Panc1 (cell line): ENCODE measurements around the gene KIZ. TPM values are rescaled to one million over a fixed set of nuclear protein-coding genes. Genes with fewer than 3 reads are reported as not detected.

Experiments
- ATAC-seq: fragments of 200-7000 bp; cut with Tn5 transposase; 2 replicates; pipeline ENCODE4 v1.9.1; 2020; ENCODE audit warnings: mild to moderate bottlenecking, moderate library complexity
- Bru-seq: library from RNA; stranded (reverse); fragments of 400-500 nt; gene quantifications from one replicate; lab custom pipeline; 2021; lab: Mats Ljungman, UMichigan
- BruChase-seq, 2 experiments: library from RNA; stranded (reverse); fragments of 400-500 nt; gene quantifications; one replicate each; lab custom pipeline; 2021; lab: Mats Ljungman, UMichigan
- BruUV-seq: library from RNA; stranded (reverse); fragments of 400-500 nt; replicated peaks from 2 replicates; lab custom pipeline; 2021; lab: Mats Ljungman, UMichigan
- CTCF ChIA-PET: fragments of 300-600 bp; sonication (Branson Sonifier 250); formaldehyde crosslinking; loops from one replicate; lab custom pipeline; 2022; ENCODE audit warnings: antibody characterized with exemption; lab: Charles Lee
- POLR2A ChIA-PET: fragments of 300-600 bp; sonication (Branson Sonifier 250); formaldehyde crosslinking; loops from one replicate; lab custom pipeline; 2022; ENCODE audit warnings: antibody characterized with exemption; lab: Charles Lee
- DNase-seq: peaks from one replicate; pipeline ENCODE4 v3.0.0-alpha.2; 2010; ENCODE audit warnings: low read depth, low spot score
- H3K27ac ChIP-seq: 2 replicates; pipeline ENCODE4 v1.5.1; 2011; ENCODE audit warnings: mild to moderate bottlenecking, low read length, inconsistent platforms
- H3K27me3 ChIP-seq: fragments of 200-500 bp; sonication (Bioruptor generic); 2 replicates; pipeline ENCODE4 v1.6.0; 2014; ENCODE audit warnings: low read length, inconsistent platforms; ENCODE audit not compliant: control insufficient read depth, insufficient read depth
- H3K36me3 ChIP-seq: fragments of 200-500 bp; sonication (Bioruptor generic); 2 replicates; pipeline ENCODE4 v1.5.1; 2014; ENCODE audit warnings: inconsistent platforms, mild to moderate bottlenecking, low read length, moderate library complexity; ENCODE audit not compliant: control insufficient read depth, insufficient read depth
- H3K4me1 ChIP-seq: 2 replicates; pipeline ENCODE4 v1.5.1; 2011; ENCODE audit warnings: inconsistent platforms, mild to moderate bottlenecking, low read length, moderate library complexity; ENCODE audit not compliant: control insufficient read depth, insufficient read depth
- H3K4me3 ChIP-seq, 2 experiments: 2 replicates each; pipeline ENCODE4 v1.5.1; 2011 to 2012; ENCODE audit warnings: low read depth in 2 of 2, low read length in 2 of 2, mild to moderate bottlenecking in 2 of 2, inconsistent platforms in 1 of 2, moderate library complexity in 1 of 2
- H3K9me3 ChIP-seq: fragments of 200-500 bp; sonication (Bioruptor generic); 2 replicates; pipeline ENCODE4 v1.5.1; 2014; ENCODE audit warnings: low read depth, mild to moderate bottlenecking, inconsistent platforms, low read length, moderate library complexity; ENCODE audit not compliant: control insufficient read depth, insufficient read depth
- POLR2AphosphoS5 ChIP-seq: IDR thresholded peaks from 2 replicates; pipeline ENCODE4 v1.6.1; 2012; ENCODE audit warnings: mild to moderate bottlenecking, low read depth, low read length, moderate library complexity
- SIN3A ChIP-seq: IDR thresholded peaks from 2 replicates; pipeline ENCODE4 v1.6.1; 2012; ENCODE audit warnings: low read depth, mild to moderate bottlenecking, low read length, moderate library complexity, borderline replicate concordance; ENCODE audit not compliant: insufficient read depth
- TCF7L2 ChIP-seq: IDR thresholded peaks from 2 replicates; pipeline ENCODE4 v1.6.1; 2011; ENCODE audit warnings: mild to moderate bottlenecking, low read depth, low read length, inconsistent platforms
- in situ Hi-C: cut with HindIII; loops from 2 replicates; pipeline ENCODE4 v1.10.0; 2016; ENCODE audit warnings: low sequenced_read_pairs, low pct_unique_long_range_greater_than_20kb
- intact Hi-C: fragments of 100-400 bp; cut with micrococcal nuclease; formaldehyde crosslinking; loops from one replicate; pipeline ENCODE4 v1.10.0; 2022; ENCODE audit not compliant: unreplicated experiment
- long read RNA-seq: library from polyadenylated mRNA; unstranded; transcript quantifications from one replicate; pipeline ENCODE4 v2.0.0, GENCODE V29; 2021; ENCODE audit not compliant: unreplicated experiment
- polyA plus RNA-seq: library from polyadenylated mRNA; unstranded; fragments of >200 nt; gene quantifications from one replicate; pipeline ENCODE4 v1.2.1, GENCODE V29; 2012; ENCODE audit warnings: missing spikeins; ENCODE audit not compliant: insufficient read length
- total RNA-seq: library from RNA; stranded (reverse); gene quantifications from one replicate; pipeline ENCODE4 v1.2.1, GENCODE V29; 2021; ENCODE audit not compliant: unreplicated experiment
- TF ChIP-seq, protein P1 (sequence below), 2 experiments: IDR thresholded peaks; 2 replicates each; pipeline ENCODE4 v1.6.1; 2011 to 2012; ENCODE audit warnings: low read depth in 2 of 2, control low read depth in 1 of 2, low read length in 1 of 2, mild to moderate bottlenecking in 1 of 2, moderate library complexity in 1 of 2; ENCODE audit not compliant: insufficient read depth in 1 of 2
- TF ChIP-seq, protein P2 (sequence below): fragments of 450-650 bp; IDR thresholded peaks from 2 replicates; pipeline ENCODE4 v1.5.1; 2017; ENCODE audit warnings: mild to moderate bottlenecking

KIZ gene, protein sequence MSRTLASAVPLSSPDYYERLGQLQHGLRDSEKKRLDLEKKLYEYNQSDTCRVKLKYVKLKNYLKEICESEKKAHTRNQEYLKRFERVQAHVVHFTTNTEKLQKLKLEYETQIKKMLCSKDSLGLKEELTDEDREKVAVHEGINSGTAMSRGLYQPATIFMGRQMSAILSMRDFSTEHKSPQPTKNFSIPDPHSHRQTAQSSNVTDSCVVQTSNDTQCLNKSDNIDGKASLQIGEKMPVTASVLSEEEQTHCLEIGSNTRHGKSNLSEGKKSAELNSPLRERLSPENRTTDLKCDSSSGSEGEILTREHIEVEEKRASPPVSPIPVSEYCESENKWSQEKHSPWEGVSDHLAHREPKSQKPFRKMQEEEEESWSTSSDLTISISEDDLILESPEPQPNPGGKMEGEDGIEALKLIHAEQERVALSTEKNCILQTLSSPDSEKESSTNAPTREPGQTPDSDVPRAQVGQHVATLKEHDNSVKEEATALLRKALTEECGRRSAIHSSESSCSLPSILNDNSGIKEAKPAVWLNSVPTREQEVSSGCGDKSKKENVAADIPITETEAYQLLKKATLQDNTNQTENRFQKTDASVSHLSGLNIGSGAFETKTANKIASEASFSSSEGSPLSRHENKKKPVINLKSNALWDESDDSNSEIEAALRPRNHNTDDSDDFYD
- total RNA-seq (6.5 TPM), Bru-seq, nascent RNA (percentile 51 among the genes with signal in this experiment), BruChase-seq, experiment 1, labeled RNA remaining after a 2-hour chase (percentile 50 among the genes with signal in this experiment), BruChase-seq, experiment 2, labeled RNA remaining after a 6-hour chase (percentile 48 among the genes with signal in this experiment)
- polyA plus RNA-seq: 5.5 TPM
- long read RNA-seq, partial matches to known transcripts: 3 of 9 reads
- long read RNA-seq, other reads (novel, unspliced or antisense): 3 of 9 reads

DNA sequence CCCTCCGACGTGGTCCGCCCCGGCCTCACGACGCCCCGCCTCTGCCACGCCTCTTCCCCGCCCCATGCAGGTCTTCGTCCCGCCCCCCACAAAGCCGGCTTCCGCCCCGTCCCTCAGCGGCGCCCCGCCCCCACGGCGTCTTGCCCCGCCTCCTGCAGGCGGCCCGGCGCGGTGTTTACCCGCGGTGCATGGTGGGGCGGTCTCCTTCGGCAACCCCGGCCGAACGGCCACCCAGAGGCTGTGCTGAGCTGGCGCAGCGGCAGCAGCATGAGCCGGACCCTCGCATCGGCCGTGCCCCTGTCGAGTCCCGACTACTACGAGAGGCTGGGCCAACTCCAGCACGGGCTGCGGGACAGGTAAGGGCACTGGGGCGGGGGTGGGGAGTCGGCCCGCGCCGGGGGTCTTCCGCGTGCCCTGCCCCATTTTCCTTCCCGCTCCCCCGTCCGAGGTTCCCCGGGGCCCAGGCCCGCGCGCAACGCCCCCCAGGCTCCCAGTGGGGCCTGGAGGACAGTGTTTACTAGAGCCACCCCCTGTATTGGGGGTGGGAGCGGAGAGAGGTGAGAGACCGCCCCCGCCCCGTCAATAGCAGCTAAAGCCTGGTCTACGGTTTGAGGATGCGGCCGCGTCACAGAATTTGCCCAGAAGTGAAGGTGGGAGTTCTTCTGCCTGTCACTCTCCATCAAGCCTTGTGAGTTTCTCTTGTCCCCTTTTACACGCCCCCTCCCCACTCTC is at the start of gene KIZ:
KIZ (plus strand) TSS at position 234 of the 732 bp plus-strand sequence; CDS start at position 268, 34 bp downstream.
- in situ Hi-C loops (no loop called here), intact Hi-C loops (no loop called here)
- H3K27me3 ChIP-seq: no peaks in the 10 kb centered on the region
- no peaks in the 10 kb centered on the region for H3K36me3 ChIP-seq
- ATAC-seq (peak; percentile 99), DNase-seq (peak; percentile 69)
- peak within 1 kb of the TSS; percentile 80 to 98 for H3K4me3 ChIP-seq
- POLR2A ChIA-PET: no interaction called here
- H3K27ac ChIP-seq: peak within 1 kb of the TSS; percentile 66
- TF ChIP-seq, protein P1, sequence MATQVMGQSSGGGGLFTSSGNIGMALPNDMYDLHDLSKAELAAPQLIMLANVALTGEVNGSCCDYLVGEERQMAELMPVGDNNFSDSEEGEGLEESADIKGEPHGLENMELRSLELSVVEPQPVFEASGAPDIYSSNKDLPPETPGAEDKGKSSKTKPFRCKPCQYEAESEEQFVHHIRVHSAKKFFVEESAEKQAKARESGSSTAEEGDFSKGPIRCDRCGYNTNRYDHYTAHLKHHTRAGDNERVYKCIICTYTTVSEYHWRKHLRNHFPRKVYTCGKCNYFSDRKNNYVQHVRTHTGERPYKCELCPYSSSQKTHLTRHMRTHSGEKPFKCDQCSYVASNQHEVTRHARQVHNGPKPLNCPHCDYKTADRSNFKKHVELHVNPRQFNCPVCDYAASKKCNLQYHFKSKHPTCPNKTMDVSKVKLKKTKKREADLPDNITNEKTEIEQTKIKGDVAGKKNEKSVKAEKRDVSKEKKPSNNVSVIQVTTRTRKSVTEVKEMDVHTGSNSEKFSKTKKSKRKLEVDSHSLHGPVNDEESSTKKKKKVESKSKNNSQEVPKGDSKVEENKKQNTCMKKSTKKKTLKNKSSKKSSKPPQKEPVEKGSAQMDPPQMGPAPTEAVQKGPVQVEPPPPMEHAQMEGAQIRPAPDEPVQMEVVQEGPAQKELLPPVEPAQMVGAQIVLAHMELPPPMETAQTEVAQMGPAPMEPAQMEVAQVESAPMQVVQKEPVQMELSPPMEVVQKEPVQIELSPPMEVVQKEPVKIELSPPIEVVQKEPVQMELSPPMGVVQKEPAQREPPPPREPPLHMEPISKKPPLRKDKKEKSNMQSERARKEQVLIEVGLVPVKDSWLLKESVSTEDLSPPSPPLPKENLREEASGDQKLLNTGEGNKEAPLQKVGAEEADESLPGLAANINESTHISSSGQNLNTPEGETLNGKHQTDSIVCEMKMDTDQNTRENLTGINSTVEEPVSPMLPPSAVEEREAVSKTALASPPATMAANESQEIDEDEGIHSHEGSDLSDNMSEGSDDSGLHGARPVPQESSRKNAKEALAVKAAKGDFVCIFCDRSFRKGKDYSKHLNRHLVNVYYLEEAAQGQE (IDR thresholded peaks at IDR 0.05; ENCODE audit: insufficient read depth in 1 of 2, low read depth in 2 of 2, low read length in 1 of 2): no peak
- TF ChIP-seq SIN3A: 0 out of 2 replicates have a peak, but pooled peaks have one; percentile 62
- TF ChIP-seq, protein P2, sequence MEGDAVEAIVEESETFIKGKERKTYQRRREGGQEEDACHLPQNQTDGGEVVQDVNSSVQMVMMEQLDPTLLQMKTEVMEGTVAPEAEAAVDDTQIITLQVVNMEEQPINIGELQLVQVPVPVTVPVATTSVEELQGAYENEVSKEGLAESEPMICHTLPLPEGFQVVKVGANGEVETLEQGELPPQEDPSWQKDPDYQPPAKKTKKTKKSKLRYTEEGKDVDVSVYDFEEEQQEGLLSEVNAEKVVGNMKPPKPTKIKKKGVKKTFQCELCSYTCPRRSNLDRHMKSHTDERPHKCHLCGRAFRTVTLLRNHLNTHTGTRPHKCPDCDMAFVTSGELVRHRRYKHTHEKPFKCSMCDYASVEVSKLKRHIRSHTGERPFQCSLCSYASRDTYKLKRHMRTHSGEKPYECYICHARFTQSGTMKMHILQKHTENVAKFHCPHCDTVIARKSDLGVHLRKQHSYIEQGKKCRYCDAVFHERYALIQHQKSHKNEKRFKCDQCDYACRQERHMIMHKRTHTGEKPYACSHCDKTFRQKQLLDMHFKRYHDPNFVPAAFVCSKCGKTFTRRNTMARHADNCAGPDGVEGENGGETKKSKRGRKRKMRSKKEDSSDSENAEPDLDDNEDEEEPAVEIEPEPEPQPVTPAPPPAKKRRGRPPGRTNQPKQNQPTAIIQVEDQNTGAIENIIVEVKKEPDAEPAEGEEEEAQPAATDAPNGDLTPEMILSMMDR: peak; percentile 46
- no peak for TF ChIP-seq TCF7L2
- peak; percentile 38; the same call in 1 of the 2 replicates for TF ChIP-seq POLR2AphosphoS5
- peaks cover 3% of the 10 kb centered on the region; the same call in 1 of the 2 replicates for H3K4me1 ChIP-seq
- CTCF ChIA-PET: interaction anchor here (0.6 kb wide), 2 partner anchors 263 to 385 kb away, joined by 3 to 6 read pairs; no protein-coding TSS in a partner anchor
- H3K9me3 ChIP-seq: no peaks in the 10 kb centered on the region
- BruUV-seq: no TSS peak

DNA sequence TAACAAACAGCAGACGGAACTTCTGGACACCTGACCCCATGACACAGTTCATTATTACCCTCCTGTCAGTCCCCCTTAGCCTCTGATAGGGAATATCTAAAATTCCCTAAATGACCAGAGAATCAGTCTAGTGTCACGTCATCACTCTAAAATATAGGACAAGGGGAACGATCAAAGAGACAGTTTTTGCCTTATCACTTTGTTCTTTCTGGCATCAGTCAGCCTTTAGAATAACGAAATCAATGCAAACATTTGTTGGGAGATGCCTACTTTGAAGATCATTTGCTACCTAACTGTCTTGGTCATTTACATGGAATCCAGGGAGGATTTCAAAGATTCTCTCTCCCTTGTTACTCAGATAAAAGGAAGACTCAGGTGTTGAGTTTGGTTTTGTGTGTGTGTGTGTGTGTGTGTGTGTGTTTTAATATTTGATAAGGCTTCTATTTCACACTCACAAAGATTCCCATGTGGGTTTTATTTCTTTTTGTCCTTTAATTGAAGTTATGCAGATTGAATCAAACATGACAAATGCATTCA is 48.0 kb upstream of the KIZ start:
- Histone ChIP-seq H3K27me3 (no peaks in the 10 kb centered on the region), H3K36me3 (no peaks in the 10 kb centered on the region), H3K4me3 (no peak overlapping the region), H3K4me1 (no peaks in the 10 kb centered on the region), H3K27ac (no peak overlapping the region), H3K9me3 (no peaks in the 10 kb centered on the region)
- DNase-seq (no peak), ATAC-seq (no peak)
- TF ChIP-seq POLR2AphosphoS5 (no peak), SIN3A (no peak), TCF7L2 (no peak)
- TF ChIP-seq, protein P2: no peak
- TF ChIP-seq, protein P1 (IDR thresholded peaks at IDR 0.05; ENCODE audit: insufficient read depth in 1 of 2, low read depth in 2 of 2, low read length in 1 of 2): no peak
- BruUV-seq: no TSS peak
- in situ Hi-C loops: no loop called here
- intact Hi-C loops: no loop called here
- ChIA-PET POLR2A (no interaction called here), CTCF (no interaction called here)
